Upper lobe of left lung (tissue), 6 donors: Measurements from ENCODE around the gene CCDC120. TPM values are rescaled to one million over a fixed set of nuclear protein-coding genes. Genes with fewer than 3 reads are reported as not detected.

ENCODE experiments used
- ATAC-seq, 2 donors: fragments of 200-7000 bp; cut with Tn5 transposase; one replicate each; pipeline ENCODE4 v1.9.1; 2022; ENCODE audit warnings: mild to moderate bottlenecking in 2 of 2, moderate library complexity in 2 of 2; ENCODE audit not compliant: low FRiP score in 2 of 2
- DNase-seq, 2 donors: peaks; one replicate each; pipeline ENCODE4 v3.0.0-alpha.2; 2019 to 2020
- H3K27ac ChIP-seq, 4 donors: fragments of 200-600 bp; sonication (generic); one replicate each; pipeline ENCODE4 v1.5.1; 2016 to 2019
- H3K27me3 ChIP-seq, 4 donors: fragments of 200-600 bp; sonication (generic); one replicate each; pipeline ENCODE4 v1.5.1; 2017 to 2019
- H3K36me3 ChIP-seq, 4 donors: fragments of 200-600 bp; sonication (generic); one replicate each; pipeline ENCODE4 v1.5.1; 2016 to 2019
- H3K4me1 ChIP-seq, 4 donors: fragments of 200-600 bp; sonication (generic); one replicate each; pipeline ENCODE4 v1.5.1; 2018 to 2019
- H3K4me3 ChIP-seq, 4 donors: fragments of 200-600 bp; sonication (generic); one replicate each; pipeline ENCODE4 v1.5.1; 2017 to 2019; ENCODE audit warnings: mild to moderate bottlenecking in 2 of 4, moderate library complexity in 1 of 4
- H3K9me3 ChIP-seq, 4 donors: fragments of 200-600 bp; sonication (generic); one replicate each; pipeline ENCODE4 v1.5.1; 2018 to 2019
- EP300 ChIP-seq, 4 donors: sonication (generic); formaldehyde crosslinking; IDR thresholded peaks; one replicate each; pipeline ENCODE4 v1.5.1; 2017; ENCODE audit warnings: antibody characterized with exemption in 4 of 4, control low read depth in 2 of 4
- POLR2A ChIP-seq, 4 donors: fragments of 450-650 bp; IDR thresholded peaks; one replicate each; pipeline ENCODE4 v1.5.1; 2016 to 2017; ENCODE audit warnings: antibody characterized with exemption in 4 of 4, mild to moderate bottlenecking in 2 of 4
- POLR2AphosphoS5 ChIP-seq, 2 donors: sonication (generic); formaldehyde crosslinking; IDR thresholded peaks; one replicate each; pipeline ENCODE4 v1.5.1; 2017; ENCODE audit warnings: antibody characterized with exemption in 2 of 2
- WGBS, 2 donors: methylation state at CpG; one replicate each; pipeline ENCODE4 v1.1.5; 2017 to 2018; 5-methylcytosine and 5-hydroxymethylcytosine counted together
- total RNA-seq, 6 donors: library from RNA; depleted of rRNA in 4 of 6; stranded (reverse); fragments of >200 nt in 4 of 6; gene quantifications; one replicate each; pipeline versions ENCODE4 v1.1.0 to v1.2.1, GENCODE V29; 2016 to 2021
- TF ChIP-seq, protein P1 (sequence below), 6 experiments: fragments of 450-650 bp in 4 of 6; fragments of 200-600 bp in 2 of 6; sonication (generic) in 2 of 6; IDR thresholded peaks; one replicate each; pipeline ENCODE4 v1.5.1; 2016 to 2019; ENCODE audit warnings: antibody characterized with exemption in 6 of 6
- donor health status: DM: no; HTN: no; CAD: no; lungs with moderate emphysema.
- donor health status: DM: no; HTN: yes; CAD: no; lungs with severe emphysema.

Gene CCDC120, protein sequence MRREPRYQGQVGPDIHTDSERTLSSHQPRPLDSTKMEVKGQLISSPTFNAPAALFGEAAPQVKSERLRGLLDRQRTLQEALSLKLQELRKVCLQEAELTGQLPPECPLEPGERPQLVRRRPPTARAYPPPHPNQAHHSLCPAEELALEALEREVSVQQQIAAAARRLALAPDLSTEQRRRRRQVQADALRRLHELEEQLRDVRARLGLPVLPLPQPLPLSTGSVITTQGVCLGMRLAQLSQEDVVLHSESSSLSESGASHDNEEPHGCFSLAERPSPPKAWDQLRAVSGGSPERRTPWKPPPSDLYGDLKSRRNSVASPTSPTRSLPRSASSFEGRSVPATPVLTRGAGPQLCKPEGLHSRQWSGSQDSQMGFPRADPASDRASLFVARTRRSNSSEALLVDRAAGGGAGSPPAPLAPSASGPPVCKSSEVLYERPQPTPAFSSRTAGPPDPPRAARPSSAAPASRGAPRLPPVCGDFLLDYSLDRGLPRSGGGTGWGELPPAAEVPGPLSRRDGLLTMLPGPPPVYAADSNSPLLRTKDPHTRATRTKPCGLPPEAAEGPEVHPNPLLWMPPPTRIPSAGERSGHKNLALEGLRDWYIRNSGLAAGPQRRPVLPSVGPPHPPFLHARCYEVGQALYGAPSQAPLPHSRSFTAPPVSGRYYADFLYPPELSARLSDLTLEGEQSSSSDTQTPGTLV
- total RNA-seq, result 10 to 100 TPM in 3 of 6 donors, 1 to 10 TPM in 3; 6.0 to 13.5 (median 9.9) TPM

DNA sequence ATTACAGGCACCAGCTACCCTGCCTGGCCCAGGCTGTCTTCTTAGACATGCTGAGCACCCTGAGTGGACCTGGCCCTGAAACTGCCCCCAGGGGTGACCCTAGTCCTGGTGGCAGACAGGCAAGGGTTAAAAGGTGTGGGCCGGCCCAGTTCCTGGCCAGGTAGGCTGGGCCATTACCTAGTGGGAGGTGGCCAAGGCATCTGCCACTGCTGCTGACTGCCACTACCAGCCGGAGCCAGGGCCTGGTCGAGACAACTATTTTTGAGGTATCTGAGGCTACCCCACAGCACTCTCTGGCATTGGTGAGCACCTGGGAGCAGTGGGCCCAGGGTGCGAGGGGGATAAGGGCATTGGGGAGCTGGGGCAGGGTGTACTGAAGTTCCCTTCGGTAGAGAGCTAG is at the start of gene CCDC120:
CCDC120 (plus strand) TSS at position 206 of the 400 bp plus-strand sequence. CDS start 3,043 bp downstream, outside the sequence.
- Histone ChIP-seq H3K9me3 (peaks cover 0 to under 1% (median 0%) of the 10 kb centered on the region in 4 donors), H3K36me3 (peaks cover 0 to 9% (median 0%) of the 10 kb centered on the region in 4 donors), H3K27ac (peak within 1 kb of the TSS; percentile 63 to 78 (median 70)), H3K27me3 (no peaks in the 10 kb centered on the region), H3K4me1 (peaks cover 0 to 6% (median 0%) of the 10 kb centered on the region in 4 donors), H3K4me3 (peak within 1 kb of the TSS in 3 of 4 donors; percentile 37 to 48 (median 47))
- DNase-seq (peak in 1 of 2 donors; percentile 60), ATAC-seq (peak in 1 of 2 donors; percentile 60)
- TF ChIP-seq, protein P1, sequence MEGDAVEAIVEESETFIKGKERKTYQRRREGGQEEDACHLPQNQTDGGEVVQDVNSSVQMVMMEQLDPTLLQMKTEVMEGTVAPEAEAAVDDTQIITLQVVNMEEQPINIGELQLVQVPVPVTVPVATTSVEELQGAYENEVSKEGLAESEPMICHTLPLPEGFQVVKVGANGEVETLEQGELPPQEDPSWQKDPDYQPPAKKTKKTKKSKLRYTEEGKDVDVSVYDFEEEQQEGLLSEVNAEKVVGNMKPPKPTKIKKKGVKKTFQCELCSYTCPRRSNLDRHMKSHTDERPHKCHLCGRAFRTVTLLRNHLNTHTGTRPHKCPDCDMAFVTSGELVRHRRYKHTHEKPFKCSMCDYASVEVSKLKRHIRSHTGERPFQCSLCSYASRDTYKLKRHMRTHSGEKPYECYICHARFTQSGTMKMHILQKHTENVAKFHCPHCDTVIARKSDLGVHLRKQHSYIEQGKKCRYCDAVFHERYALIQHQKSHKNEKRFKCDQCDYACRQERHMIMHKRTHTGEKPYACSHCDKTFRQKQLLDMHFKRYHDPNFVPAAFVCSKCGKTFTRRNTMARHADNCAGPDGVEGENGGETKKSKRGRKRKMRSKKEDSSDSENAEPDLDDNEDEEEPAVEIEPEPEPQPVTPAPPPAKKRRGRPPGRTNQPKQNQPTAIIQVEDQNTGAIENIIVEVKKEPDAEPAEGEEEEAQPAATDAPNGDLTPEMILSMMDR (IDR thresholded peaks at IDR 0.05), result no peak
- TF ChIP-seq EP300 (IDR thresholded peaks at IDR 0.05), result no peak
- peak in 1 of 2 donors; percentile 38 for TF ChIP-seq POLR2AphosphoS5 (IDR thresholded peaks at IDR 0.05)
- TF ChIP-seq POLR2A (IDR thresholded peaks at IDR 0.05), result peak in 1 of 4 donors; percentile 30
- whole genome bisulfite sequencing, 2 donors, result 52% methylated on average over 4 of the region's 5 CpGs; no CpG with 5 or more reads in 1 of the 2 donors

DNA sequence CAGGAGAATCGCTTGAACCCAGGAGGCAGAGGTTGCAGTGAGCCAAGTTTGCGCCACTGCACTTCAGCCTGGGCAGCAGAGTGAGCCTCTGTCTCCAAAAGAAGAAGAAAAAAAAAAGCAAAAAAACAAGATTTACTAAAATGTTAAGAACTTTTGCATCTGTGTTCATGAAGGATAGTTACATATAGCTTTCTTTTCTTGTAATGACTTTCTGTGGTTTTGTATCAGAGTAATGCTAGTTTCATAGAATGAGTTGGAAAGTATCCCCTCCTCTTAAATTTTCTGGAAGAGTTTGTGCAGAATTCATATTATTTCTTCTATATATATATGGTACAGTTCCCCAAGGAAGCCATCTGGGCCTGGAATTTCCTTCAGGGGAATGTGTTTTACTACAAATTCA is 39.7 kb upstream of the CCDC120 start:
- ATAC-seq (no peak), DNase-seq (no peak)
- TF ChIP-seq, protein P1 (IDR thresholded peaks at IDR 0.05), result no peak
- H3K27ac ChIP-seq, result no peak overlapping the region
- H3K9me3 ChIP-seq, result no peaks in the 10 kb centered on the region
- H3K4me1 ChIP-seq, result no peaks in the 10 kb centered on the region
- H3K4me3 ChIP-seq, result no peak overlapping the region
- 84 to 94% methylated on average over 2 of the region's 2 CpGs for whole genome bisulfite sequencing, 2 donors
- H3K36me3 ChIP-seq, result no peaks in the 10 kb centered on the region
- no peaks in the 10 kb centered on the region for H3K27me3 ChIP-seq

DNA sequence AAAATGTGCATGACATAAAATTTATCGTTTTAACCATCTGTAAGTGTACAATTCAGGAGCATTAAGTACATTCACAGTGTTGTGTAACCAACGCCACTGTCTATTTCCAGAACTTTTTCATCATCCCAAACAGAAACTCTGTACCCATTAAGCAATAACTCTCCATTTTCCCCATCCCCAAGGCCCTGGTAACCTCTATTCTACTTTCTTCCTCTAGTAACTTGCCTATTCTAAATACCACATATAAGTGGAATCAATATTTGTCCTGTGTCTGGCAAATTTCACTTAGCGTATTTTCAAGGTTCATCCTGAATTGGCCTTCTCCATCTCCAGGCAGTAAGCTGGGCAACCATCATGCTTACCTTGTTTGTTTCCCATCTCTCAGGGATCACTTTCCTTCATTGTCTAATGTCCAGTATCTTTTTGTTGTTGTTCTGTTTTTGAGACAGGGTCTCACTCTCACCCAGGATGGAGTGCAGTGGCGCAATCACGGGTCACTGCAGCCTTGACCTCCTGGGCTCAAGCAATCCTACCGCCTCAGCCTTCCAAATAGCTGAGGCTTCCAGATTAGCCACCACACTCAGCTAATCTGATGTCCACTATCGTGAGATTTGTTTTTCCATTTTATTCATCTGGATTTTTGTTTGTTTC is 39.1 kb upstream of the CCDC120 start:
- WGBS, 2 donors, result 73 to 79% methylated on average over 7 of the region's 7 CpGs
- H3K36me3 ChIP-seq, result no peaks in the 10 kb centered on the region
- H3K27ac ChIP-seq, result no peak overlapping the region
- H3K9me3 ChIP-seq, result no peaks in the 10 kb centered on the region
- H3K4me3 ChIP-seq, result no peak overlapping the region
- DNase-seq, result no peak
- H3K4me1 ChIP-seq, result no peaks in the 10 kb centered on the region
- no peaks in the 10 kb centered on the region for H3K27me3 ChIP-seq
- no peak for ATAC-seq
- no peak for TF ChIP-seq EP300 (IDR thresholded peaks at IDR 0.05)
- TF ChIP-seq, protein P1 (IDR thresholded peaks at IDR 0.05), result no peak
- TF ChIP-seq POLR2AphosphoS5 (IDR thresholded peaks at IDR 0.05), result no peak
- no peak for TF ChIP-seq POLR2A (IDR thresholded peaks at IDR 0.05)

DNA sequence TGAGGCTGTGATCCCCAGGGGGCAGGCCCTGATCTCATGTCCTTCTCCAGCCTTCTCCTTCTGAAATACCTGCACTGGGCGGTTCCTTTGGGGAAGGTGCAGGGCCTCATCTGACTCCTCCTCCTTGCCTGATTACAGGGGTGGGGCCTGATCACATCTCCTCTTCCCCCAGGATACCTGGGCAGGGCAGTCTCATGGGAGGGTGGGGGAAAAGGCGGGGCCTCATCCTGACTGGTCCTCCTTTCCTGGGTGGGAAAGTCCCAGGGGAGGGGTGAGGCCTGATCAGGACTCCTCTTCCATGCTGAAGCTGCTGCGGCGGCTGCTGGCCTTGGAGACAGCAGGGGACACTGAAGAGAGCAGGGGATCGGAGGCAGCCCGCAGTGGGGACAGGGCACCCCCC is 28.9 kb upstream of the CCDC120 start:
- Histone ChIP-seq H3K9me3 (no peaks in the 10 kb centered on the region), H3K4me3 (no peak overlapping the region), H3K36me3 (peaks cover 3 to 54% (median 31%) of the 10 kb centered on the region in 4 donors), H3K4me1 (no peaks in the 10 kb centered on the region), H3K27ac (no peak overlapping the region), H3K27me3 (no peaks in the 10 kb centered on the region)
- WGBS, 2 donors, result 91% methylated on average over 6 of the region's 6 CpGs; no CpG with 5 or more reads in 1 of the 2 donors
- TF ChIP-seq, protein P1 (IDR thresholded peaks at IDR 0.05), result no peak
- TF ChIP-seq POLR2A (IDR thresholded peaks at IDR 0.05) (no peak), POLR2AphosphoS5 (IDR thresholded peaks at IDR 0.05) (no peak), EP300 (IDR thresholded peaks at IDR 0.05) (no peak)
- ATAC-seq (no peak), DNase-seq (no peak)
